Measurements from ENCODE around the gene FAR2. TPM values are rescaled to one million over a fixed set of nuclear protein-coding genes. Genes with fewer than 3 reads are reported as not detected.

FAR2 gene
- total RNA-seq, 1 experiment from 2014 or later: 6.6 TPM

- Mint-ChIP-seq H3K36me3 (ENCODE audit: insufficient read depth, unreplicated experiment) (peaks cover 36% of the 10 kb centered on the region), H3K27me3 (ENCODE audit: insufficient read depth, unreplicated experiment) (no peaks in the 10 kb centered on the region), H3K4me1 (ENCODE audit: low read depth, unreplicated experiment) (peaks cover 8% of the 10 kb centered on the region), H3K9me3 (ENCODE audit: unreplicated experiment) (no peaks in the 10 kb centered on the region), H3K4me3 (ENCODE audit: unreplicated experiment) (no peak overlapping the region), H3K27ac (ENCODE audit: unreplicated experiment) (no peak overlapping the region)
- Histone ChIP-seq H3K4me3 (ENCODE audit: low read depth, low read length) (no peak overlapping the region), H3K27me3 (replicated peaks; ENCODE audit: control insufficient read depth, insufficient read depth, low read length) (no peaks in the 10 kb centered on the region), H3K4me1 (no peaks in the 10 kb centered on the region), H3K9me3 (no peaks in the 10 kb centered on the region), H3K36me3 (ENCODE audit: control insufficient read depth, insufficient read depth, low read length) (peaks cover 2% of the 10 kb centered on the region; the same call in 1 of the 2 replicates)
- ChIA-PET POLR2A (no interaction called here), CTCF (no interaction called here)
- no peak for DNase-seq
- intact Hi-C loops (cut with micrococcal nuclease; ENCODE audit: unreplicated experiment): no loop called here
- no TSS peak for BruUV-seq (replicated peaks)
- TF ChIP-seq CTCF (IDR thresholded peaks at IDR 0.05; ENCODE audit: insufficient read depth in 1 of 2, low read depth in 1 of 2, low read length in 1 of 2, severe bottlenecking in 1 of 2, unreplicated experiment in 1 of 2): no peak
Observed at GRCh38 chr12:29365091-29365490, 216.0 kb downstream of the FAR2 start.

- Mint-ChIP-seq H3K4me3 (ENCODE audit: unreplicated experiment) (no peak overlapping the region), H3K27me3 (ENCODE audit: insufficient read depth, unreplicated experiment) (no peaks in the 10 kb centered on the region), H3K36me3 (ENCODE audit: insufficient read depth, unreplicated experiment) (peaks cover 4% of the 10 kb centered on the region), H3K9me3 (ENCODE audit: unreplicated experiment) (no peaks in the 10 kb centered on the region), H3K27ac (ENCODE audit: unreplicated experiment) (no peak overlapping the region), H3K4me1 (ENCODE audit: low read depth, unreplicated experiment) (peaks cover 13% of the 10 kb centered on the region)
- CTCF ChIA-PET: no interaction called here
- POLR2A ChIA-PET: no interaction called here
- Histone ChIP-seq H3K36me3 (ENCODE audit: control insufficient read depth, insufficient read depth, low read length) (peaks cover 2% of the 10 kb centered on the region; the same call in 1 of the 2 replicates), H3K4me1 (peaks cover 18% of the 10 kb centered on the region), H3K9me3 (no peaks in the 10 kb centered on the region), H3K27me3 (replicated peaks; ENCODE audit: control insufficient read depth, insufficient read depth, low read length) (no peaks in the 10 kb centered on the region), H3K4me3 (ENCODE audit: low read depth, low read length) (no peak overlapping the region)
- no peak for TF ChIP-seq CTCF (IDR thresholded peaks at IDR 0.05; ENCODE audit: insufficient read depth in 1 of 2, low read depth in 1 of 2, low read length in 1 of 2, severe bottlenecking in 1 of 2, unreplicated experiment in 1 of 2)
- intact Hi-C loops (cut with micrococcal nuclease; ENCODE audit: unreplicated experiment): no loop called here
- no peak for DNase-seq
- no TSS peak for BruUV-seq (replicated peaks)
Observed at GRCh38 chr12:29374012-29374411, 224.9 kb downstream of the FAR2 start.

GRCh38 chr12:29374913-29375312, 225.8 kb downstream of the FAR2 start:
- ChIA-PET CTCF (no interaction called here), POLR2A (no interaction called here)
- no peaks in the 10 kb centered on the region for H3K9me3 Mint-ChIP-seq (ENCODE audit: unreplicated experiment)
- Histone ChIP-seq H3K9me3 (no peaks in the 10 kb centered on the region), H3K36me3 (ENCODE audit: control insufficient read depth, insufficient read depth, low read length) (no peaks in the 10 kb centered on the region), H3K27me3 (replicated peaks; ENCODE audit: control insufficient read depth, insufficient read depth, low read length) (no peaks in the 10 kb centered on the region), H3K4me1 (peaks cover 24% of the 10 kb centered on the region), H3K4me3 (ENCODE audit: low read depth, low read length) (no peak overlapping the region)
- BruUV-seq (replicated peaks): no TSS peak
- no peak for DNase-seq
- no peak for TF ChIP-seq CTCF (IDR thresholded peaks at IDR 0.05; ENCODE audit: insufficient read depth in 1 of 2, low read depth in 1 of 2, low read length in 1 of 2, severe bottlenecking in 1 of 2, unreplicated experiment in 1 of 2)
- H3K4me1 Mint-ChIP-seq (ENCODE audit: low read depth, unreplicated experiment): peaks cover 17% of the 10 kb centered on the region
- H3K27ac Mint-ChIP-seq (ENCODE audit: unreplicated experiment): no peak overlapping the region
- H3K36me3 Mint-ChIP-seq (ENCODE audit: insufficient read depth, unreplicated experiment): no peaks in the 10 kb centered on the region
- intact Hi-C loops (cut with micrococcal nuclease; ENCODE audit: unreplicated experiment): no loop called here
- H3K4me3 Mint-ChIP-seq (ENCODE audit: unreplicated experiment): no peak overlapping the region
- no peaks in the 10 kb centered on the region for H3K27me3 Mint-ChIP-seq (ENCODE audit: insufficient read depth, unreplicated experiment)
